ENCODE data around the gene SOS2. TPM values are rescaled to one million over a fixed set of nuclear protein-coding genes. Genes with fewer than 3 reads are reported as not detected.

SOS2 gene
- total and polyA plus RNA-seq, 2 of the 8 experiments (the other 6 are each of a cell fraction or from before 2014, with no cell fraction given) = 2.8 to 12.7 TPM

DNA sequence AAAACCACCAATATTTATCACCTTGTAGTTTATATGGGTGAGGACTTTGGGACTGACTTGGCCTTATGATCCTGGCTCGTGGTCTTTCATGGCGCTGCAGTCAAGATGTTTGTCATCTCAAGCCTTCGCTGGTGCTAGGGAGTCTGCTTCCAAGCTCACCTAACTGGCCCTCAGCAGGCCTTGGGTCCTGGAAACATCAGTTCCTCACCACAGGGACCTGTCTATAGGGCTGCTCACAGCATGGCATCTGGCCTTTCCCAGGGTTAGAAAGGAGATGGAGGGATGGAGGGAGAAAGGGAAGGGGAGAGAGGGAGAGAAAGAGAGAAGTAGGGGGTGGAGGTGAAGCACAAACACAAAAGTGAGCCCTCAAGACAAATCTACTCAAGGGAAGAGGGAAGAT, 146.7 kb downstream of the SOS2 start:
- Histone ChIP-seq H4K5ac (ENCODE audit: insufficient read length, low read depth, low read length) (no peak overlapping the region), H3K23me2 (ENCODE audit: low read depth, low read length) (no peaks in the 10 kb centered on the region), H3K79me2 (ENCODE audit: control insufficient read depth in 1 of 2, insufficient read depth in 2 of 2, low read length in 2 of 2) (no peaks in the 10 kb centered on the region), H2BK120ac (replicated peaks; ENCODE audit: low read depth, low read length) (no peak overlapping the region), H3K14ac (ENCODE audit: insufficient read length) (no peak overlapping the region), H2BK20ac (ENCODE audit: low read length) (no peak overlapping the region), H3K79me1 (ENCODE audit: low read depth, low read length) (no peaks in the 10 kb centered on the region), H3K9me3 (ENCODE audit: insufficient read depth in 2 of 2, low read depth in 1 of 2, low read length in 1 of 2) (no peaks in the 10 kb centered on the region), H4K91ac (replicated peaks; ENCODE audit: insufficient read length, low read length) (no peak overlapping the region), H4K20me1 (replicated peaks in 1 of 2; ENCODE audit: control insufficient read depth in 1 of 2, insufficient read depth in 2 of 2, low read length in 2 of 2) (no peaks in the 10 kb centered on the region), H4K8ac (ENCODE audit: extremely low read depth, insufficient read depth, low read length) (no peak overlapping the region), H3K27ac (ENCODE audit: low read depth, low read length) (no peak overlapping the region), H3K27me3 (replicated peaks in 1 of 4; ENCODE audit: control insufficient read depth in 3 of 4, extremely low read depth in 1 of 4, insufficient read depth in 3 of 4, low read length in 3 of 4) (no peaks in the 10 kb centered on the region), H2BK12ac (ENCODE audit: low read depth, low read length) (no peak overlapping the region), H3K4me3 (ENCODE audit: extremely low read depth in 1 of 4, insufficient read depth in 2 of 4, low read depth in 3 of 4, low read length in 4 of 4) (no peak overlapping the region), H3K4me2 (ENCODE audit: insufficient read depth in 1 of 2, low read depth in 2 of 2, low read length in 2 of 2) (no peak overlapping the region), H3K4ac (replicated peaks; ENCODE audit: insufficient read length, low read depth, low read length) (no peak overlapping the region), H3K4me1 (replicated peaks in 1 of 4; ENCODE audit: control insufficient read depth in 3 of 4, insufficient read depth in 4 of 4, low read length in 3 of 4) (no peaks in the 10 kb centered on the region), H3K18ac (ENCODE audit: extremely low read depth, low read length) (no peak overlapping the region), H2BK15ac (ENCODE audit: low read length) (no peak overlapping the region), H2AFZ (ENCODE audit: low read length) (no peak overlapping the region), H3K9ac (replicated peaks in 1 of 4; ENCODE audit: extremely low read depth in 1 of 4, low read depth in 3 of 4, low read length in 3 of 4) (no peak overlapping the region), H3K56ac (replicated peaks; ENCODE audit: insufficient read length, low read depth, low read length) (no peak overlapping the region), H3K36me3 (ENCODE audit: control insufficient read depth in 2 of 4, insufficient read depth in 4 of 4, low read length in 3 of 4) (no peaks in the 10 kb centered on the region), H3K23ac (ENCODE audit: insufficient read length) (no peak overlapping the region), H2BK5ac (ENCODE audit: low read depth, low read length) (no peak overlapping the region), H2AK5ac (ENCODE audit: low read depth, low read length) (no peak overlapping the region)
- DNase-seq (ENCODE audit: low read depth in 1 of 2, low spot score in 2 of 2) (no peak), FAIRE-seq (no peak)
- CTCF ChIA-PET (ENCODE audit: partially characterized antibody) = no interaction called here
- POLR2A ChIA-PET (ENCODE audit: partially characterized antibody) = no interaction called here
- WGBS, 2 experiments (ENCODE audit: extremely low coverage in 1 of 2, insufficient coverage in 1 of 2, insufficient read length in 1 of 2, insufficient replicate concordance in 2 of 2, low coverage in 1 of 2, low lambda C conversion rate in 2 of 2, missing lambda C conversion rate in 1 of 2) = 100% methylated on average over 3 of the region's 3 CpGs; no CpG with 5 or more reads in 1 of the 2 experiments
- no peak for TF ChIP-seq RFX5 (IDR thresholded peaks at IDR 0.05; ENCODE audit: borderline replicate concordance, low read depth, low read length)
- no peak for TF ChIP-seq NANOG (IDR thresholded peaks at IDR 0.05; ENCODE audit: insufficient read depth, low read depth, low read length, poor library complexity, severe bottlenecking)
- no peak for TF ChIP-seq EZH2 (IDR thresholded peaks at IDR 0.05; ENCODE audit: low read depth, low read length, severe bottlenecking)

Data from H1 (cell line).